Forelimb muscle (tissue), 1 donor: ENCODE measurements around the gene SLC45A3. TPM values are rescaled to one million over a fixed set of nuclear protein-coding genes. Genes with fewer than 3 reads are reported as not detected.
A peak's percentile ranks its signal among the peaks of the same experiment; 100 is the strongest.
"Not testable (repeated sequence)": the region's sequence is repeated elsewhere in the genome, so short reads cannot be mapped to it uniquely, and the experiment has no call there.

ENCODE experiments used
- DNase-seq: peaks from one replicate; pipeline ENCODE4 v3.0.0-alpha.2; 2013; ENCODE audit warnings: low read depth
- polyA plus RNA-seq: library from polyadenylated mRNA; unstranded; fragments of 120-200 nt; gene quantifications from one replicate; pipeline ENCODE4 v1.2.1, GENCODE V29; 2013; ENCODE audit not compliant: insufficient read length

SLC45A3 gene
- 3.4 TPM for polyA plus RNA-seq

DNA sequence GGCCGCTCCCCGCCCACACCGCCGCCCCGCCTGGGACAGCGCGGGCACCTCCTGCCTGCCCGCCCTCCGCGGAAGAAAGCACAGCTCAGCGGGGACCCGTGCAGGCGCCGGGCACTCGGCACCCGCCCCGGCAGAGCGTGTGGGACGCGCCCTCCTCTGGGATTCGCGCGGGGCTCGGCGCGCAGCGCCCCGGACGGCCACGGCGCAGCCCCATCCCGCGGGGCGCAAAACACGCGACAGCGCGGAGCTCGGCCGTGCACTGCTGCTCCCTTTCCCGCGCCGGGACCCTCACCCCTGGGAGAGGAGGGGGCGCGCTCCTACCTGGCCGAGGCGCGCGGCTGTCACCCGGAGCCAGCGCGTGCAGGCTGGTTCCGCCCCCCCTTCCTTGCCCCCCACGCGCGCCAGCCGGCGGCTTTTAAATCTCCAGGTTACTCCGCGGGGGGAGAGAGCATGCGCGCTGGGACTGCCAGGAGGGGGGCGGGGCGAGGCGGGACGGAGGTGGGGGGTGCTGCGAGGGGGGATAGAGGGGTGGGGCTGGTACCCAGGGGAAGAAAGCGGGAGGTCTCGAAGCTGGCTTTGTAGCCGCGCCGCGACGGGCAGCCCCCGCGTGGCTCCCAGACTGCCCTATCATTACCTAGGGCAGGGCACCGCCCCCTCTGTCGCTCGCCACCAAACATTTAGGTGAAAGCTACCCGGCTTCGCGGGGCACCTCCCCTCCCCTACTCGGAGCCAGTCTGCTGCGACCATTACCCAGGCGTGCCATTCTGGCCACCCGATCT lies at the start of gene SLC45A3:
SLC45A3 (minus strand) TSS at position 437 of the 779 bp plus-strand sequence. CDS start 15,853 bp downstream, outside the sequence.
- no peak for DNase-seq

GRCh38 chr1:205726619-205727125 lies 46.4 kb upstream of the SLC45A3 start:
- DNase-seq = no peak

DNA sequence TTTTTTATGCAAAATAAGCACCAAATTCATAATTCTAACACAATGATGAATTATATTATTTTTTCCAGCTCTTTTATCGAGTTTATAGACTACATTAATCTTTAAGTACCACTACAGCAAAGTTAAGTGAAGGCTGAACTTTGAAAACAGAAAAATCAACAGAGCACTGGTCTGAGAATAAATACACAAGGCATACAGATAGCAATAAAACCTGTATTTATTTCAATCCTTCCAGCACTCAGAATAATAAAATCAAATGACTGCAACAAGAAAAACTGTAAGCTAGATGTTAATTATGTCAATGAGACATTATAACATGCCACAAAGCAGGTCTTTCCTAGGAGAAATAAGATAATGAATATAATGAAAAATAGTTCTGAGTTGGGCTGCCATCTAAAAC lies 45.2 kb upstream of the SLC45A3 start:
- no peak for DNase-seq

DNA sequence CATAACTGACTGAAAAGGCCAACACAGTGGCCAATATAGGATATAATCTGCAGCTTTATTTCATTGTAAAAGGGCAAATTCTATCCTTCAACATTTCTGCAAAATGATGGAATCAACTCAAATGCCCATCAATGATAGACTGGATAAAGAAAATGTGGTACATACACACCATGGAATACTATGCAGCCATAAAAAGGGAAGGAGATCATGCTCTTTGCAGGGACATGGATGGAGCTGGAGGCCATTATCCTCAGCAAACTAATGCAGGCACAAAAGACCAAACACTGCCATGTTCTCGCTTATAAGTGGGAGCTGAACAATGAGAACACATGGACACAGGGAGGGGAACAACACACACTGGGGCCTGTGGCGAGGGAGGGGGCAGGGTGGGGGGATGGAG lies 40.4 kb upstream of the SLC45A3 start:
- not testable (repeated sequence) for DNase-seq

- DNase-seq = no peak
These were observed 39.5 kb upstream of the SLC45A3 start for GRCh38 chr1:205719762-205720161.

- DNase-seq = no peak
These were observed 38.7 kb upstream of the SLC45A3 start for GRCh38 chr1:205719015-205719414.

GRCh38 chr1:205716371-205717132 lies 36.2 kb upstream of the SLC45A3 start:
- no peak for DNase-seq

- no peak for DNase-seq
These were observed 35.3 kb upstream of the SLC45A3 start for GRCh38 chr1:205715628-205716027.

DNA sequence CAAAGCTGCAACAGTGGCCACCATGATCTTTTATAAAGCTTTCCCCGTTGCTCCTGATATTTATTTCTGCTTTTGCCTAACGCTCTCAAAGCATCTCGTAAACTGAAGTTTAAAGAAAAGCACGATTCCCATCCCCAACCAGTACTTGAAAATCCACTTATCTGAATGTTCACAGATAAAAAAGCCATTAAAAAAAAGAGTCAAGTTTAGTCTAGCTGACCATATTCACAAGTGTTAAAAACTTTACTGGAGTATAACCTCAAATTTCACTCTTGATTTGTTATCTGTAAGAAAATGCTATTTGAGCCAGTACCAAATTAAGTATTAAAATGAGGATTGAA lies 34.6 kb upstream of the SLC45A3 start:
- DNase-seq = no peak

- no peak for DNase-seq
These were observed 34.0 kb upstream of the SLC45A3 start for GRCh38 chr1:205714190-205714905.

- DNase-seq = peak; percentile 60
These were observed 31.1 kb upstream of the SLC45A3 start for GRCh38 chr1:205711105-205712048.

DNA sequence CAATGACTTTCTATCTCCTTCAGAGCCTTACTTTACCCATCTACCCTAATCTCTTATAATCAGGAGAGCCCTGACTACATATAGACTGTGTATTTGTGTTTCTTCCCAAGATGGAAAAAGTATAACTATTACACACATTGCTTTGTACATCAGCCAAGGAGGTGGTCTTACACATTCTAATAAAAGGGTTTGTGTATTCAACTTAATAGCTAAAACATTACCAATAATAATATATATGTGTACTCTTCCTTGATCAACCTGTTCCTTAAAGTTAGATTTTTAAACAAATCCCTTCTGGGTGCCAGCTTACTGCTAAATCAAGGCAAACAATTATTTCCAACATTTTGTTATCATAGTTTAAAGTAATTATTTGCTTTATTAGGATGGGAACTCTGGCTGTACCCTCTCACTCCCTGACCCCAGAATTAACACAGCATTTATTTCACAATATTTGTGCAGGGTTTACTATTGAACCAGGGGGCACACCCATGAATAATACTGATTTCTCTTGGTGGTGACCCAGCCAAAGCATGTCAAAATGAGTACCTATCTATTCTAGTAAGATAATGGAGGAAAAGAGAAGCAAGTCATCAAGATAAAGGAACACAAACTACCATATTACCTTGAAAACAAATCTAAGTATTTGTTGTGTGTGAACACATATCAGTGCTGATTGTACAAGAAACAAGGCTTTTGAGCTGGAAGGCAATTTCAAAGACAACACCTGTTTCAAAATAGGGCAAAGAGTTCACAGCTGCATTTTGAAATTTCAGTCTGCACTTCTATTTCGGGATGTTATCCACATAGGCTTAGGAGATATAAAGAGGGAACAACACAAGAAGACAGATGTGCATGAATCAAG lies 30.1 kb upstream of the SLC45A3 start:
- no peak for DNase-seq

GRCh38 chr1:205709640-205710039 lies 29.3 kb upstream of the SLC45A3 start:
- DNase-seq = no peak

DNA sequence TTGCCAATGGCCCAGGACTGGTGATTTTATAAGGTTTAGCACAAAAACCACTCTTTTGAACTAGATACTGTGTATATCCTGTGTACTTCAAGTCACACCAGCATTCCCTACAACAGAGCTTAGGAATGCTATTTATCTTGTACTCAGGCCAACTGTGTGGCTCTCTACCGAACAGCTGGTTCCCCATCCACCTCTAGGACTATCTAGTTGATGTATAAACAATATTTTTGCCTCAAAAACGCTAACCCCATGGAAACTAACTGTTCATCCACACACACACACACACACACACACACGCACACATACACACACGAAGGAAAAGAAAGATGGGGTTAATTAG lies 28.7 kb upstream of the SLC45A3 start:
- DNase-seq = no peak

DNA sequence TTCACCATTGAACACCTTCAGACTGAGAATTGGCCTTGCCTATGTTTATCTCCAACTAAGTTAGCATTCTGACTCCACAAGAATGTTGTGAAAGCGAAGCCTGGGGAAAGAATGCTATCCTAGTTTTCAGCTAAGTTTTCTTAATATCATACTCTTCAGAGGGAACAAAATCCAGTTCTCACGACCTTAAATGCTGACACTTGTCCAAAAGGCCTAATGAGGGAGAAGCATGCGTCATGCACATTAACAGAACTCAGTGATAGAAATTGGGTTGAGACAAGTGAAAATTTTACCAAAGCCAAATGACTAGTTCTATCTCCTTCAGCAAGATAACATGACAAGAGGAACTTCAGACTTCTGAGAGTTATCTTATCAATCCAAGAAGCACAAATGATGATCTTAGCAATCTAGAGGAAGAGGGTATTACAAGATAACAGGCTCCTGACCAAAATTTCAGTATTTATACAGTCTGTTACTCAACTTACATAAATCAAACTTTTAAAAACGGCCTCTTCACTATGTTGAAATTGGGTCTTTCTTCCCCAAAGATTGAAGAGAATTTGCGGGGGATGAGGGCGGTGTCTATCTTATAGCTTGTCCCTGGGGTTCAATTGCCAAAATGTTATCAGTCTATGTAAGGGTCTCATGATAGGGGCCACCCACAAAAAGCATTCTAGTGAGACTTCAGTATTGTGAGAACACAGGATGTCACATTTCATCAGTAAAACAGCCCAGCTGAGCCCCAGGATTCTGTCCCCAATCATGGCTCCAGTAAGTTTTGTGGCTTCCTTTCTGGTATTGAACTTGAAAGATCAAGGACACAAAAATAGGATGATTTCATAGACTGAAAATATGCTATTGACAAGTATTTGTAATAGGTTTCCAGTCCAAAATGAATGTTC lies 26.5 kb upstream of the SLC45A3 start:
- no peak for DNase-seq

DNA sequence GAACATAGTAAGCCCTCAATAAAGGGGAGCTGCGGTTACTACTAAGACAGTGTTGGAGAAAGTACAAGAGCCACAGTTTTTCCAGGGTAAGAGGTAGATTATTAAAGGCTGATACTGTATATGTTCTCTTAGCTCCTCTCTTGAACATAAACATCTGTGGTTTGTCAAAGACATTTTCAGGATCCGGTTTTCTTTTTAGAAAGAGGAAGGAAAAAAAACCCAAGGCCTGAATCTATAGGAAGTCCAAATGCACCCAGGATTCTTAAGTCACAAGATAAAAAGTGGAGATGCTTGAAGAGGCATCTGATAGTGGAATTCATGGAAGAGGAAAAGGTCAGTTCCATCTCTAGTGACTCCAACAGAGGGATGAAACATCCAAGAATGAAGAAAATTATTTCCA lies 24.6 kb upstream of the SLC45A3 start:
- DNase-seq = no peak

DNA sequence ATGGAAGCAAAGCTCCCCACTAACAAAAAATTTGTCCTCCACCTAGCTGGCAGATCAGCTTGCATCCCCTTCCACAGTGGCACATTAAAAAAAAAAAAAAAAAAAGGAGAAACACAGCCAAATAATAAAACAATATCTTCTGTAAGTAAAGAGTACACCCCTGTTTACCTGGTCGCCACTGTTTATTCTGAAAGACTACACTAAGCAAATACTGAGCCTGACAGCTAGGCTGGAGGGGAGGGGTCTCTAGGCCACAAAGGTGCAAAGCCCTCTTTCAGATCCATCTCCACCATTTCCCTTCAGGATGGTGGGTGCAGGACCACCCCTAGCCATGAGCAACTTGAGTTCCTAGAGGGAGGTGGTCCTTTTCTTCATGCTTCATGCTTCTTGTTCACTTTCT lies 22.8 kb upstream of the SLC45A3 start:
- no peak for DNase-seq

GRCh38 chr1:205701891-205702290 lies 21.6 kb upstream of the SLC45A3 start:
- no peak for DNase-seq

DNA sequence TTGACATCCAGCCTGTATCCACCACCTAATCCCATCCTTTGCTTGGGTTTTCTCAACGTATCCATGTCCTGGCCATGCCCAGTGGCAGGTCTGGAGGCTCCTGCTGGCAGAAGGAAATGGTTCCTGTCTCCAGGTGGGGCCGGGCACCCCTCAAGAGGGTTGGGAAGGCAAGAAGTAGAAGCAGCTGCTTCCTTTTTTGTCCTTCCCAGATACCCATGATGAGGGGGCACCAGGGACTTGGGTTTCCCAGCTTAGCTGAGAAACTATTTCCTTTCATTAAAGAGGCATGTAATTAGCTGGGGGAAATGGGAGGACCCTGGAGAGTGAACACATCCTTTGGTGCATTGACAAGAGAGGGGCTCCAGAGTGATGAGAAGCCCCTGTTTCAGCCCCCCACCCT lies 21.1 kb upstream of the SLC45A3 start:
- DNase-seq = no peak
